HEK293 (cell line): ENCODE results near the gene MYL12A.
A peak's percentile ranks its signal among the peaks of the same experiment; 100 is the strongest.
"Not testable (repeated sequence)": the region's sequence is repeated elsewhere in the genome, so short reads cannot be mapped to it uniquely, and the experiment has no call there.

Source experiments
- CTCF ChIA-PET: fragments of 350-600 bp; formaldehyde crosslinking; extraction: SDS; loops from one replicate; lab custom pipeline; 2021; ENCODE audit warnings: antibody characterized with exemption; lab: Yijun Ruan, JAX
- POLR2A ChIA-PET: fragments of 300-600 bp; formaldehyde crosslinking; extraction: SDS; loops from one replicate; lab custom pipeline; 2020; ENCODE audit warnings: antibody characterized with exemption, inconsistent platforms; lab: Yijun Ruan, JAX
- H3K27ac ChIP-seq: fragments of 200-500 bp; sonication (Bioruptor generic); 2 replicates; pipeline ENCODE4 v1.5.1; 2014; ENCODE audit warnings: low read depth, low read length, control low read depth, inconsistent platforms; ENCODE audit errors: extremely low read depth
- H3K36me3 ChIP-seq, 2 experiments: fragments of 200-500 bp in 1 of 2; sonication (Bioruptor generic) in 1 of 2; 1 replicate in 1 of 2; 2 replicates in 1 of 2; pipeline ENCODE4 v1.5.1; 2014 to 2017; ENCODE audit warnings: inconsistent platforms in 2 of 2, low read length in 2 of 2; ENCODE audit not compliant: control insufficient read depth in 2 of 2, insufficient read depth in 1 of 2
- H3K4me1 ChIP-seq: fragments of 200-500 bp; sonication (Bioruptor generic); 2 replicates; pipeline ENCODE4 v1.5.1; 2014; ENCODE audit warnings: mild to moderate bottlenecking, low read length, inconsistent platforms; ENCODE audit not compliant: control insufficient read depth, insufficient read depth
- H3K4me3 ChIP-seq: 2 replicates; pipeline ENCODE4 v1.5.1; 2011; ENCODE audit warnings: low read depth, mild to moderate bottlenecking, control low read depth, low read length, moderate library complexity
- H3K9me3 ChIP-seq: fragments of 200-500 bp; sonication (Bioruptor generic); 2 replicates; pipeline ENCODE4 v1.5.1; 2014; ENCODE audit warnings: low read depth, low read length, inconsistent platforms; ENCODE audit not compliant: control insufficient read depth, insufficient read depth
- GLI4 ChIP-seq: fragments of 450-650 bp; formaldehyde crosslinking; IDR thresholded peaks from 2 replicates; pipeline ENCODE4 v1.5.1; 2016; ENCODE audit warnings: missing biosample characterization, missing genetic modification characterization
- GLIS1 ChIP-seq: fragments of 450-650 bp; formaldehyde crosslinking; IDR thresholded peaks from 2 replicates; pipeline ENCODE4 v1.5.1; 2016; ENCODE audit warnings: missing biosample characterization, missing genetic modification characterization
- HOXA7 ChIP-seq: sonication (generic); formaldehyde crosslinking; IDR thresholded peaks from 2 replicates; pipeline ENCODE4 v1.8.1; 2022; ENCODE audit warnings: missing genetic modification reagents, borderline replicate concordance
- KLF9 ChIP-seq: fragments of 450-650 bp; formaldehyde crosslinking; IDR thresholded peaks from 2 replicates; pipeline ENCODE4 v1.5.1; 2016; ENCODE audit warnings: missing biosample characterization, missing genetic modification characterization, low read depth
- SCRT2 ChIP-seq: fragments of 450-650 bp; formaldehyde crosslinking; IDR thresholded peaks from 2 replicates; pipeline ENCODE4 v1.5.1; 2016; ENCODE audit warnings: missing biosample characterization, missing genetic modification characterization
- SETDB1 ChIP-seq: IDR thresholded peaks from one replicate; pipeline ENCODE4 v1.6.1; 2017; ENCODE audit warnings: mild to moderate bottlenecking, low read length, moderate library complexity, mixed read lengths; ENCODE audit not compliant: insufficient read length
- SP3 ChIP-seq: fragments of 450-650 bp; formaldehyde crosslinking; IDR thresholded peaks from 2 replicates; pipeline ENCODE4 v1.5.1; 2016; ENCODE audit warnings: missing biosample characterization, missing genetic modification characterization
- SP7 ChIP-seq: fragments of 450-650 bp; formaldehyde crosslinking; IDR thresholded peaks from 2 replicates; pipeline ENCODE4 v1.5.1; 2016; ENCODE audit warnings: missing biosample characterization, missing genetic modification characterization
- WT1 ChIP-seq: fragments of 450-650 bp; formaldehyde crosslinking; IDR thresholded peaks from 2 replicates; pipeline ENCODE4 v1.5.1; 2016; ENCODE audit warnings: missing biosample characterization, missing genetic modification characterization
- ZBTB20 ChIP-seq: fragments of 450-650 bp; formaldehyde crosslinking; IDR thresholded peaks from 2 replicates; pipeline ENCODE4 v1.5.1; 2016; ENCODE audit warnings: missing biosample characterization, missing genetic modification characterization
- ZBTB44 ChIP-seq: fragments of 450-650 bp; IDR thresholded peaks from 2 replicates; pipeline ENCODE4 v1.5.1; 2018; ENCODE audit warnings: missing biosample characterization, mild to moderate bottlenecking, missing genetic modification characterization
- ZNF10 ChIP-seq: fragments of 450-650 bp; formaldehyde crosslinking; IDR thresholded peaks from 2 replicates; pipeline ENCODE4 v1.5.1; 2017; ENCODE audit warnings: missing biosample characterization, missing genetic modification characterization
- ZNF19 ChIP-seq: fragments of 450-650 bp; formaldehyde crosslinking; IDR thresholded peaks from 2 replicates; pipeline ENCODE4; 2016; ENCODE audit warnings: missing biosample characterization, missing genetic modification characterization, low read depth
- ZNF302 ChIP-seq: fragments of 450-650 bp; formaldehyde crosslinking; IDR thresholded peaks from 2 replicates; pipeline ENCODE4 v1.5.1; 2016; ENCODE audit warnings: missing biosample characterization, missing genetic modification characterization, low read depth
- ZNF335 ChIP-seq: fragments of 450-650 bp; formaldehyde crosslinking; conservative IDR thresholded peaks from 2 replicates; pipeline ENCODE4 v1.5.1; 2016; ENCODE audit warnings: missing biosample characterization, missing genetic modification characterization
- ZNF37A ChIP-seq: fragments of 450-650 bp; IDR thresholded peaks from 2 replicates; pipeline ENCODE4 v1.5.1; 2018; ENCODE audit warnings: missing biosample characterization, missing genetic modification characterization
- ZNF391 ChIP-seq: fragments of 450-650 bp; formaldehyde crosslinking; IDR thresholded peaks from 2 replicates; pipeline ENCODE4 v1.5.1; 2016; ENCODE audit warnings: low read depth, missing biosample characterization, missing genetic modification characterization, borderline replicate concordance
- ZNF48 ChIP-seq: fragments of 450-650 bp; formaldehyde crosslinking; IDR thresholded peaks from 2 replicates; pipeline ENCODE4 v1.5.1; 2016; ENCODE audit warnings: missing biosample characterization, missing genetic modification characterization
- ZNF513 ChIP-seq: fragments of 450-650 bp; IDR thresholded peaks from 2 replicates; pipeline ENCODE4 v1.5.1; 2018; ENCODE audit warnings: missing biosample characterization, missing genetic modification characterization
- ZNF561 ChIP-seq: fragments of 450-650 bp; IDR thresholded peaks from 2 replicates; pipeline ENCODE4 v1.5.1; 2018; ENCODE audit warnings: missing biosample characterization, missing genetic modification characterization, borderline replicate concordance
- ZNF610 ChIP-seq: fragments of 450-650 bp; formaldehyde crosslinking; IDR thresholded peaks from 2 replicates; pipeline ENCODE4 v1.5.1; 2016; ENCODE audit warnings: missing biosample characterization, missing genetic modification characterization, borderline replicate concordance
- ZNF692 ChIP-seq: fragments of 450-650 bp; formaldehyde crosslinking; IDR thresholded peaks from 2 replicates; pipeline ENCODE4 v1.5.1; 2016; ENCODE audit warnings: missing biosample characterization, missing genetic modification characterization
- ZNF701 ChIP-seq: fragments of 450-650 bp; formaldehyde crosslinking; IDR thresholded peaks from 2 replicates; pipeline ENCODE4 v1.5.1; 2016; ENCODE audit warnings: missing biosample characterization, missing genetic modification characterization
- ZNF792 ChIP-seq: fragments of 450-650 bp; formaldehyde crosslinking; IDR thresholded peaks from 2 replicates; pipeline ENCODE4 v1.5.1; 2016; ENCODE audit warnings: missing biosample characterization, missing genetic modification characterization
- ZSCAN4 ChIP-seq: fragments of 450-650 bp; formaldehyde crosslinking; IDR thresholded peaks from 2 replicates; pipeline ENCODE4 v1.5.1; 2017; ENCODE audit warnings: missing biosample characterization, missing genetic modification characterization
- TF ChIP-seq, protein P1 (sequence below): fragments of 450-650 bp; formaldehyde crosslinking; IDR thresholded peaks from 2 replicates; pipeline ENCODE4 v1.5.1; 2016; ENCODE audit warnings: missing biosample characterization, missing genetic modification characterization

Gene MYL12A

GRCh38 chr18:3247240-3248061 is at the start of gene MYL12A (continued):
- TF ChIP-seq ZBTB44 (tag by site-specific recombination) (no peak), GLI4 (tag by site-specific recombination) (peak; percentile 15; the same call in 1 of the 2 replicates), ZNF391 (tag by site-specific recombination) (peak; percentile 70; the same call in 1 of the 2 replicates), SCRT2 (tag by site-specific recombination) (peak; percentile 79), ZNF48 (tag by site-specific recombination) (no peak), ZSCAN4 (tag by site-specific recombination) (no peak), ZNF513 (tag by site-specific recombination) (peak; percentile 96), SETDB1 (no peak), WT1 (peak; percentile 32; the same call in 1 of the 2 replicates), ZNF10 (tag by site-specific recombination) (0 out of 2 replicates have a peak, but pooled peaks have one; percentile 29), ZNF37A (tag by site-specific recombination) (no peak), SP7 (peak; percentile 86), SP3 (peak; percentile 90), KLF9 (tag by site-specific recombination) (peak; percentile 57), GLIS1 (tag by site-specific recombination) (peak; percentile 75), ZNF335 (peak; percentile 67), ZNF19 (tag by site-specific recombination) (no peak), HOXA7 (CRISPR knock-in tag) (no peak), ZNF561 (tag by site-specific recombination) (peak; percentile 94), ZNF792 (0 out of 2 replicates have a peak, but pooled peaks have one; percentile 36), ZBTB20 (tag by site-specific recombination) (peak; percentile 95), ZNF701 (tag by site-specific recombination) (no peak), ZNF302 (tag by site-specific recombination) (no peak), ZNF610 (tag by site-specific recombination) (no peak), ZNF692 (tag by site-specific recombination) (peak; percentile 82)
- TF ChIP-seq, protein P1, sequence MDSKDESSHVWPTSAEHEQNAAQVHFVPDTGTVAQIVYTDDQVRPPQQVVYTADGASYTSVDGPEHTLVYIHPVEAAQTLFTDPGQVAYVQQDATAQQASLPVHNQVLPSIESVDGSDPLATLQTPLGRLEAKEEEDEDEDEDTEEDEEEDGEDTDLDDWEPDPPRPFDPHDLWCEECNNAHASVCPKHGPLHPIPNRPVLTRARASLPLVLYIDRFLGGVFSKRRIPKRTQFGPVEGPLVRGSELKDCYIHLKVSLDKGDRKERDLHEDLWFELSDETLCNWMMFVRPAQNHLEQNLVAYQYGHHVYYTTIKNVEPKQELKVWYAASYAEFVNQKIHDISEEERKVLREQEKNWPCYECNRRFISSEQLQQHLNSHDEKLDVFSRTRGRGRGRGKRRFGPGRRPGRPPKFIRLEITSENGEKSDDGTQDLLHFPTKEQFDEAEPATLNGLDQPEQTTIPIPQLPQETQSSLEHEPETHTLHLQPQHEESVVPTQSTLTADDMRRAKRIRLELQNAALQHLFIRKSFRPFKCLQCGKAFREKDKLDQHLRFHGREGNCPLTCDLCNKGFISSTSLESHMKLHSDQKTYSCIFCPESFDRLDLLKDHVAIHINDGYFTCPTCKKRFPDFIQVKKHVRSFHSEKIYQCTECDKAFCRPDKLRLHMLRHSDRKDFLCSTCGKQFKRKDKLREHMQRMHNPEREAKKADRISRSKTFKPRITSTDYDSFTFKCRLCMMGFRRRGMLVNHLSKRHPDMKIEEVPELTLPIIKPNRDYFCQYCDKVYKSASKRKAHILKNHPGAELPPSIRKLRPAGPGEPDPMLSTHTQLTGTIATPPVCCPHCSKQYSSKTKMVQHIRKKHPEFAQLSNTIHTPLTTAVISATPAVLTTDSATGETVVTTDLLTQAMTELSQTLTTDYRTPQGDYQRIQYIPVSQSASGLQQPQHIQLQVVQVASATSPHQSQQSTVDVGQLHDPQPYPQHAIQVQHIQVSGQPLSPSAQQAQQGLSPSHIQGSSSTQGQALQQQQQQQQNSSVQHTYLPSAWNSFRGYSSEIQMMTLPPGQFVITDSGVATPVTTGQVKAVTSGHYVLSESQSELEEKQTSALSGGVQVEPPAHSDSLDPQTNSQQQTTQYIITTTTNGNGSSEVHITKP = peak; percentile 100

DNA sequence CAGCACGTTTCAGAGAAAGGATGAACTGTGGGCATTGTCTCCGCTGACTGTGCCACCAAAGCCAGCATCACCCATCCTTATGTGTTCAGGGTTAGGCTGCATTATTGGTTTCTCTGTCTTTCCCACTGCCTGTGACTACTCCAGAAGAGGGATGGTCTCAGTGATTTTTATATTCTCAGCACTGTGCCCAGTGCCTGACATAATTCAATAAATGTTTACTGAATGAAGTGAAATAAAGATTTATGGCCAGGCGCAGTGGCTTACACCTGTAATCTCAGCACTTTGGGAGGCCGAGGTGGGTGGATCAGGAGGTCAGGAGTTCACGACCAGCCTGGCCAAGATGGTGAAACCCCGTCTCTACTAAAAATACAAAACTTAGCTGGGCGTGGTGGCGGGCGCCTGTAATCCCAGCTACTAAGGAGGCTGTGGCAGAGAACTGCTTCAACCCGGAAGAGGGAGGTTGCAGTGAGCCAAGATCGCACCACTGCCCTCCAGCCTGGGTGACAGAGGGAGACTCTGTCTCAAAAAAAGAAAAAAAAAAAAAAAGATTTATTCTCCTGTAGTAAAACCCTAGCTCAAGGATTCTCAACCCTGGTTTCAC is 49.2 kb upstream of the MYL12A start:
- H3K4me3 ChIP-seq, H3K27ac ChIP-seq, POLR2A ChIA-PET, H3K9me3 ChIP-seq, H3K36me3 ChIP-seq, H3K4me1 ChIP-seq: not testable (repeated sequence)
- CTCF ChIA-PET = interaction anchor here (1.3 kb wide), 1 partner anchor 39 kb away, joined by 3 read pairs; no protein-coding TSS in a partner anchor
